Vagina (tissue), 2 donors: ENCODE data around the gene RSU1.

Experiments used
- CTCF ChIP-seq, 3 experiments: fragments of 450-650 bp in 2 of 3; fragments of 200-600 bp in 1 of 3; sonication (generic) in 1 of 3; IDR thresholded peaks; one replicate each; pipeline ENCODE4 v1.5.1; 2017 to 2019; ENCODE audit warnings: antibody characterized with exemption in 3 of 3, mild to moderate bottlenecking in 2 of 3, moderate library complexity in 2 of 3
- POLR2A ChIP-seq, 2 donors: fragments of 450-650 bp; IDR thresholded peaks; one replicate each; pipeline ENCODE4 v1.6.1; 2017; ENCODE audit warnings: antibody characterized with exemption in 2 of 2, mild to moderate bottlenecking in 2 of 2, moderate library complexity in 2 of 2

GRCh38 chr10:16663444-16663843 lies 153.8 kb downstream of the RSU1 start:
- TF ChIP-seq CTCF (IDR thresholded peaks at IDR 0.05) (no peak), POLR2A (IDR thresholded peaks at IDR 0.05) (no peak)
